Measurements from ENCODE around the gene C19orf85. TPM values are rescaled to one million over a fixed set of nuclear protein-coding genes. Genes with fewer than 3 reads are reported as not detected.

The C19orf85 gene
- total RNA-seq, 1 experiment from 2014 or later: not detected

- Histone ChIP-seq H3K4me2 (ENCODE audit: low read length) (no peak overlapping the region), H3K27ac (ENCODE audit: low read length) (no peak overlapping the region), H3K9ac (ENCODE audit: low read length) (no peak overlapping the region), H3K36me3 (ENCODE audit: low read depth, low read length) (no peaks in the 10 kb centered on the region), H3K9me2 (replicated peaks; ENCODE audit: low read length) (no peaks in the 10 kb centered on the region), H3K4me3 (ENCODE audit: low read length) (no peak overlapping the region), H2AFZ (ENCODE audit: low read length) (peak overlapping the region; percentile 85; the same call in 1 of the 2 replicates), H3F3A (ENCODE audit: low read length, unreplicated experiment) (no peaks in the 10 kb centered on the region), H3K79me2 (ENCODE audit: low read length) (no peaks in the 10 kb centered on the region), H3K27me3 (ENCODE audit: low read length) (no peaks in the 10 kb centered on the region), H3K9me3 (ENCODE audit: low read length) (no peaks in the 10 kb centered on the region), H4K20me1 (ENCODE audit: low read length) (no peaks in the 10 kb centered on the region), H3K4me1 (ENCODE audit: insufficient read depth, low read length) (no peaks in the 10 kb centered on the region; the same call in 1 of the 2 replicates)
- no TSS peak for BruUV-seq (replicated peaks)
- DNase-seq (no peak), ATAC-seq (no peak)
- ChIA-PET POLR2A (ENCODE audit: unreplicated experiment) (no interaction called here), CTCF (interaction anchor here (0.6 to 1.7 kb wide), 4 partner anchors 25 to 362 kb away, joined by 4 to 33 read pairs (median 4); no protein-coding TSS in a partner anchor)
- TF ChIP-seq CTCF (conservative IDR thresholded peaks at IDR 0.05; ENCODE audit: low read depth, low read length) (no peak), EZH2phosphoT487 (IDR thresholded peaks at IDR 0.05; ENCODE audit: borderline replicate concordance, low read length) (no peak), EZH2 (IDR thresholded peaks at IDR 0.05; ENCODE audit: low read length, unreplicated experiment) (no peak)
- intact Hi-C loops (cut with micrococcal nuclease): loop anchor here (5.0 kb wide), 1 partner anchor 361 kb away; no protein-coding TSS in a partner anchor
Measured at GRCh38 chr19:55503157-55503501, 38.6 kb upstream of the C19orf85 start.

- H3K9me3 ChIP-seq (ENCODE audit: low read length): no peaks in the 10 kb centered on the region
- no peaks in the 10 kb centered on the region; the same call in 1 of the 2 replicates for H3K4me1 ChIP-seq (ENCODE audit: insufficient read depth, low read length)
- no TSS peak for BruUV-seq (replicated peaks)
- no peak overlapping the region for H3K9ac ChIP-seq (ENCODE audit: low read length)
- no peaks in the 10 kb centered on the region for H3K36me3 ChIP-seq (ENCODE audit: low read depth, low read length)
- no peaks in the 10 kb centered on the region for H3K79me2 ChIP-seq (ENCODE audit: low read length)
- no peak for TF ChIP-seq EZH2phosphoT487 (IDR thresholded peaks at IDR 0.05; ENCODE audit: borderline replicate concordance, low read length)
- no peak for TF ChIP-seq CTCF (conservative IDR thresholded peaks at IDR 0.05; ENCODE audit: low read depth, low read length)
- TF ChIP-seq EZH2 (IDR thresholded peaks at IDR 0.05; ENCODE audit: low read length, unreplicated experiment): no peak
- H3F3A ChIP-seq (ENCODE audit: low read length, unreplicated experiment): no peaks in the 10 kb centered on the region
- ChIA-PET CTCF (no interaction called here), POLR2A (ENCODE audit: unreplicated experiment) (no interaction called here)
- no peak for ATAC-seq
- H2AFZ ChIP-seq (ENCODE audit: low read length): no peak overlapping the region
- no peak overlapping the region for H3K27ac ChIP-seq (ENCODE audit: low read length)
- no peaks in the 10 kb centered on the region for H4K20me1 ChIP-seq (ENCODE audit: low read length)
- no peak for DNase-seq
- no peak overlapping the region for H3K4me3 ChIP-seq (ENCODE audit: low read length)
- no peaks in the 10 kb centered on the region for H3K27me3 ChIP-seq (ENCODE audit: low read length)
- intact Hi-C loops (cut with micrococcal nuclease): loop anchor here (5.0 kb wide), 1 partner anchor 360 kb away; no protein-coding TSS in a partner anchor
- H3K9me2 ChIP-seq (replicated peaks; ENCODE audit: low read length): no peaks in the 10 kb centered on the region
- no peak overlapping the region for H3K4me2 ChIP-seq (ENCODE audit: low read length)
Measured at GRCh38 chr19:55502197-55502952, 37.8 kb upstream of the C19orf85 start.

- Histone ChIP-seq H3K4me1 (ENCODE audit: insufficient read depth, low read length) (no peaks in the 10 kb centered on the region; the same call in 1 of the 2 replicates), H3K9me2 (replicated peaks; ENCODE audit: low read length) (no peaks in the 10 kb centered on the region), H3K36me3 (ENCODE audit: low read depth, low read length) (no peaks in the 10 kb centered on the region), H2AFZ (ENCODE audit: low read length) (no peak overlapping the region), H3K27ac (ENCODE audit: low read length) (no peak overlapping the region), H3K4me3 (ENCODE audit: low read length) (no peak overlapping the region), H4K20me1 (ENCODE audit: low read length) (no peaks in the 10 kb centered on the region), H3K27me3 (ENCODE audit: low read length) (no peaks in the 10 kb centered on the region), H3K79me2 (ENCODE audit: low read length) (no peaks in the 10 kb centered on the region), H3K9me3 (ENCODE audit: low read length) (no peaks in the 10 kb centered on the region), H3K9ac (ENCODE audit: low read length) (no peak overlapping the region), H3K4me2 (ENCODE audit: low read length) (no peak overlapping the region), H3F3A (ENCODE audit: low read length, unreplicated experiment) (no peaks in the 10 kb centered on the region)
- ATAC-seq (no peak), DNase-seq (no peak)
- CTCF ChIA-PET: no interaction called here
- BruUV-seq (replicated peaks): no TSS peak
- intact Hi-C loops (cut with micrococcal nuclease): loop anchor here (5.0 kb wide), 1 partner anchor 358 kb away; no protein-coding TSS in a partner anchor
- TF ChIP-seq CTCF (conservative IDR thresholded peaks at IDR 0.05; ENCODE audit: low read depth, low read length): no peak
- TF ChIP-seq EZH2phosphoT487 (IDR thresholded peaks at IDR 0.05; ENCODE audit: borderline replicate concordance, low read length): no peak
- TF ChIP-seq EZH2 (IDR thresholded peaks at IDR 0.05; ENCODE audit: low read length, unreplicated experiment): no peak
- POLR2A ChIA-PET (ENCODE audit: unreplicated experiment): no interaction called here
Measured at GRCh38 chr19:55500368-55500952, 35.9 kb upstream of the C19orf85 start.

Measured in PC-3 (cell line).